Measurements from ENCODE around the gene ZNF207. TPM values are rescaled to one million over a fixed set of nuclear protein-coding genes. Genes with fewer than 3 reads are reported as not detected.

The ZNF207 gene
- total RNA-seq, 1 donor from 2014 or later, result 245 TPM

- Mint-ChIP-seq H3K36me3 (ENCODE audit: low read depth) (peaks cover 11% of the 10 kb centered on the region), H3K27ac (ENCODE audit: unreplicated experiment) (no peak overlapping the region), H3K4me3 (no peak overlapping the region), H3K4me1 (peaks cover 8% of the 10 kb centered on the region), H3K27me3 (ENCODE audit: low read depth) (no peaks in the 10 kb centered on the region), H3K9me3 (no peaks in the 10 kb centered on the region)
- TF ChIP-seq CTCF (conservative IDR thresholded peaks at IDR 0.05), result no peak
- no peak for DNase-seq (ENCODE audit: low read depth, low spot score)
These were observed 14.3 kb upstream of the ZNF207 start for GRCh38 chr17:32335687-32336086.

- Mint-ChIP-seq H3K9me3 (no peaks in the 10 kb centered on the region), H3K27me3 (ENCODE audit: low read depth) (no peaks in the 10 kb centered on the region), H3K4me1 (peaks cover 29% of the 10 kb centered on the region), H3K36me3 (ENCODE audit: low read depth) (no peaks in the 10 kb centered on the region), H3K4me3 (peak overlapping the region; percentile 93), H3K27ac (ENCODE audit: unreplicated experiment) (peak overlapping the region; percentile 86)
- DNase-seq (ENCODE audit: low read depth, low spot score), result no peak
- TF ChIP-seq CTCF (conservative IDR thresholded peaks at IDR 0.05), result no peak
These were observed 8.7 kb upstream of the ZNF207 start for GRCh38 chr17:32341141-32341856.

GRCh38 chr17:32341857-32342602 is 7.9 kb upstream of the ZNF207 start, which contains the start of gene C17orf75:
Gene C17orf75, minus strand, starts transcription at chr17:32342173. Its CDS starts 34 bp downstream, at chr17:32342139.
- Mint-ChIP-seq H3K36me3 (ENCODE audit: low read depth) (no peaks in the 10 kb centered on the region), H3K4me1 (peaks cover 29% of the 10 kb centered on the region), H3K27ac (ENCODE audit: unreplicated experiment) (peak within 1 kb of the TSS; percentile 86), H3K4me3 (peak within 1 kb of the TSS; percentile 93), H3K27me3 (ENCODE audit: low read depth) (no peaks in the 10 kb centered on the region), H3K9me3 (no peaks in the 10 kb centered on the region)
- DNase-seq (ENCODE audit: low read depth, low spot score), result peak; percentile 58
- TF ChIP-seq CTCF (conservative IDR thresholded peaks at IDR 0.05), result no peak

- TF ChIP-seq CTCF (conservative IDR thresholded peaks at IDR 0.05), result no peak
- Mint-ChIP-seq H3K4me3 (peak overlapping the region; percentile 93), H3K9me3 (no peaks in the 10 kb centered on the region), H3K27ac (ENCODE audit: unreplicated experiment) (no peak overlapping the region), H3K4me1 (peaks cover 29% of the 10 kb centered on the region), H3K36me3 (ENCODE audit: low read depth) (no peaks in the 10 kb centered on the region), H3K27me3 (ENCODE audit: low read depth) (no peaks in the 10 kb centered on the region)
- no peak for DNase-seq (ENCODE audit: low read depth, low spot score)
These were observed 7.2 kb upstream of the ZNF207 start for GRCh38 chr17:32342603-32343325.

GRCh38 chr17:32345951-32346600 is 3.9 kb upstream of the ZNF207 start:
- TF ChIP-seq CTCF (conservative IDR thresholded peaks at IDR 0.05), result no peak
- no peaks in the 10 kb centered on the region for H3K9me3 Mint-ChIP-seq
- peak overlapping the region; percentile 43 for H3K27ac Mint-ChIP-seq (ENCODE audit: unreplicated experiment)

More at GRCh38 chr17:32345951-32346600, 3.9 kb upstream of the ZNF207 start:
- Mint-ChIP-seq H3K4me3 (peak overlapping the region; percentile 52), H3K4me1 (peaks cover 28% of the 10 kb centered on the region), H3K36me3 (ENCODE audit: low read depth) (peaks cover 7% of the 10 kb centered on the region), H3K27me3 (ENCODE audit: low read depth) (no peaks in the 10 kb centered on the region)
- no peak for DNase-seq (ENCODE audit: low read depth, low spot score)
